Endometrium (tissue), 2 donors: ENCODE results near the gene FBN2.
"Not testable (repeated sequence)": the region's sequence is repeated elsewhere in the genome, so short reads cannot be mapped to it uniquely, and the experiment has no call there.

Experiments used
- FAIRE-seq: peaks from 2 replicates; lab custom pipeline; 2012; peaks lifted over from hg19 to GRCh38; lab: Jason Lieb, UNC
- donor health status: control.
- donor health status: control.

FBN2 gene

DNA sequence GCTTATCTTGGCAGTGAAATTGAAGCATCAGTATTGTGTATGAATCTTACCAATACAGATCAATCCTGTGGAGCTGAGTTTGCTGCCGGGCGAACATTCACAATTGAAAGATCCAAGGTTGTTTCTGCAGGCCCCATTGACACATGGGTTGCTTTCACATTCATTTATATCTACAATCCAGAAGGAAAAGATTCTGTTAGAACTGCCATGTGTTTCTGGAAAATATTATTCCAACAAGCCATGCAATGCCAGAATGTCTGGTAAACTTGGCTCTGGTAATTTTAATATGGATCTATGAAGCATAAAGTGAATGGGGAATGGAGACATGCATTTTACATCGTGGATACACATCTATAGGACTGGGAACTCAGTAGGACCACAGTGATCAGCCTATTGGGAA lies 180.8 kb downstream of the FBN2 start:
- no peak for FAIRE-seq

DNA sequence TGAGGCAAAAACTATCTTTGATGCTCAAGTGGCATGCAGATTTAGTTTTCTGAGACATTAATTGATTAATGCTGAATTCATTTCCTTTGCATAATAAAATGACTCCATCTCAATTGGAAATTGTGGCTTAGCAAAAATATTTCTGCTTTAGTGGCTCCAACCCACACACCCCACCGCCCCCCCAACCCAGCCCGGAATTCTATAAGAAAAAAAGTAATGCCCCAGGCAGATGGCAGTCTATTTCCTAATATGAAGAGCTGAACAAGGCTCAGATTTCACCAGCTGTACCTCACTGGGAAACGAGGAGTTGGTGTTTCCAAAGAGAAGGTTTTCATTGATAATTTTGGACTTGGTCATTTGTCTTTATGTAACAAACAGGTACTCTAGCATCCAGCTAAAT lies 182.1 kb downstream of the FBN2 start:
- no peak for FAIRE-seq

DNA sequence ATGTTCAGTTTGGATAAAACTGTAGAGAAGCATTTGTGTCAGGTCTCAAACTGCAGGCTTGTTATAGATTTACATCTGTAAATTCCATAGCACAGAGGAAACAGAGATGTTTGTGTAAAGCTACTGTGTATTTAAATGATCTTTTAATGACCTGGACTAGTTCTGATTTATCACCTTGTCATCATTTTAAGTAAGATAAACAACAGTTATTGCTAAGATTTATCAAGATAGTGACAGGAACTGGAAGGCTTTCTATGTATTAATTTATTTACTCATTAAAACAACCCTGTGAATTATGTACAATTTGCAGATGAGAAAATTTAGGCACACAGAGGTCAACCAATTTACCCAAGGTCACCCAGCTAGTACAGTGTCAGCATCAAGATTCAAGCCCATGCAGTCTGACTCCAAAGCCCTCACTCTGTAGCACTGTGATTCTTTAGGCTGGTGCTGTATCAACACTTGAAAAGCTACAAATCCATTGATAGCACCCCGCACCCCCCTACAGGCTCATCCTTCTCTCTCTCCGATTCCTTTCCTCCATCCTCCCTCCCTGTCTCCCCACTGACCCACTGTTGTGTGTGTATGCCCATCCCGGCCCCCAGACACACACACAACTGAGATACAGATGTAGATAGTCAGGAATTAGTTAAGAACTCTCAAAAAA lies 184.5 kb downstream of the FBN2 start:
- FAIRE-seq, result peak; percentile 23

DNA sequence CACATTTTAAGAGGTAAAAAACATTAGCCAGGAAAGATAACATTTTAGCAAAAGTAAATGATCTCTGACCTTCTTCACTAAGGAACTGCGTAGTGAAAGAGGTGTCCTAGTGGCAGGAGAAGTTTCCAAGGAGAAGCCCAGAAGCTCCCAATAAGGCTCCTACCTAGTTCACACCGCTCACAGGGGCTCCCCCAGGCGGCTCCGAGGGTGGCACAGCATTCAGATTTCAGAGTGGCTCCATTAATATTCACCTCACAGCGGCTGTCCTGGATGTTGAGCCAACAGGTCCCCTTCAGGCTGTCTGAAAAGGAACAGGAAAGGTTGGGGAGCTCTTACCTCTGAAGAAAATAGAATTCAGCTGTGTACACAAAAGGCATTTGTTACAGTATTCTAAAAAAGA lies 187.3 kb downstream of the FBN2 start:
- no peak for FAIRE-seq

DNA sequence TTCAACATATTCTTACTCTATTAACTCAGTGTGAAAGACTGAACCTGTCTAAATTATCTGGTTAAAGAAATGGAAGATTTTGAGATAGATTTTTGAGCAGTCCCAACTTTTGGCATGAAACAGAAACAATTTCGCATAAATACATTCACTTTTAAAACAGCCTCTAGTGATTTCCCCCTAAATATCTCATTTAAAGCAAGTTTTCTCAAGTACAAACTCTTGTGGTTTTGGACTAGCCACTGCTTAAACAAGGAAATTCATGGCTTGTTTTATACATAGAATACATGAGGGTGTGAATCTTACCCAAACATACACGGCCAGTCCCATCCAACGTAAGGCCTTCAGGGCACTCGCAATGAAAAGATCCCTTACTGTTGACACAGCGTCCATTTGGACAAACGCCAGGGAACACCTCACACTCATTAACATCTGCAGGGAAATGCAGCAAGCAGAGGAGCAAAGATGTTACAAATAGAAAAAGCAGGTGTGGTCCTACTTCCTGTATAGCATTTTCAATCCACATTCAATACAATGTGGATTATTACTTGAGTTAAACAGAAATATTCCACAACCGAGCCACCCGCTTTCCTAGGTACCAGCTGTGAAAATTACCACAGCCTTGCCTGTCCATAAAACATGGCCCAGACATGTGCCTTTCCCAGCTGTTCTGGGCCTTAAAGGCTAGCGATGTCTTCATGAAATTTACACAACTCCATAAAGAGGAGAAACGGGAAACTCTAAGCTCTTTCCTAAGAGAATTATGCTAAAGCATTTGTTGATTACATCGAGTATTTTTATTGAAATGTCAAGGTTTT lies 188.8 kb downstream of the FBN2 start:
- no peak for FAIRE-seq

DNA sequence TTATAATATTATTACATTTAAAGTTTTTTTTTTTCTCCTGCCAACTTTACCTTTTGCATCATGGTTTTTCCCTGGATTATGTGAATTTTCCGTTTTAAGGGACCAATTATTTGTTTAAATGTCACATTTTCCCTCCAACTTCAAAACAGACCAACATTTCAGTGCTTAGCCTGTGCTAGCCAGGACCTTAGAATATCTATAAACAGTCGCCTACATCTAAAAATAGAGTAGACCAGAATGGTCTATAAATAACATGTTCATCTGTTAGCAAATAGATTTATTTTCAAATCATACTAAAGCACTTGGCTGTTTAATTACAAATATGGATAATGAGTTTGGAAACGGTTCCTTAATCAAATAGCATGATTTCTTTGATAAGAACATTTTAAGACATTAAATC lies 192.0 kb downstream of the FBN2 start:
- no peak for FAIRE-seq

DNA sequence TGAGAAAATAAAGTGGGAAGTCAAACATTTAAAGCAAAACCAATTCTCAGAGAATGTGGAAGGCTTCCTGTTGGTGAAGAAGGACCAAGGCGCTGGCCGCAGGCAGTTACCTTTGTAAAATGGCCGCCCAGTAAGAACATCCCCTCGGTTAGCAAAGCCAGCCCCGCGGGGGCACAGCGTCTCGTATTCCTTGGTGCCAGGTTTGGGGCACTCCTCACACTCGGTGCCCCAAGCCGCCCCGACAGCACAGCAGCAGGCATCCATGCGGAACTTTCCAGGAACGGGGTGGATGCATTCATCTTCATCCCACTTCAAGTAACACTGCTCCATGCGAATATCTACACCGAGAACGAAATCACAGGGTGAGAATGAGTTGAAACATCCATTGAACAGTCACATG lies 192.8 kb downstream of the FBN2 start:
- FAIRE-seq, result no peak

DNA sequence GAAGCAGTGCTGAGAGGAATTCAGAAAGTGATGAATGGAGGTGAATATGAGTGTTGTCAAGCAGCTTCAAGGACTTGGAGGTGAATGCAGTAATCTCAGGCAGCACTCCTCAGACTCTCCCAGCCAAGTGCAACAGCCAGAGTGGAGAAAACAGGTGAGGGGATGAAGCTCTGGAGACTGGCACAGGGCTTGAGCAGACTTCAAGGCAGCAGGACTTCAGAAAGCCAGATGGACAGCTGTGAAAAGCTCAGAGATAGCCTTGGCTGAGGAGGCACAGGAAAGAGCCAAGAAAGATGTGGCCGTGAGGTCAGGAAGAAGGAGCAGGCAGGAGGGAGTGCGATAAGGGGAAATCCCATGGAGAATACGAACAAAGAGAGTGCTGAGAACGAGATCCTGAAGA lies 194.9 kb downstream of the FBN2 start:
- FAIRE-seq, result no peak

DNA sequence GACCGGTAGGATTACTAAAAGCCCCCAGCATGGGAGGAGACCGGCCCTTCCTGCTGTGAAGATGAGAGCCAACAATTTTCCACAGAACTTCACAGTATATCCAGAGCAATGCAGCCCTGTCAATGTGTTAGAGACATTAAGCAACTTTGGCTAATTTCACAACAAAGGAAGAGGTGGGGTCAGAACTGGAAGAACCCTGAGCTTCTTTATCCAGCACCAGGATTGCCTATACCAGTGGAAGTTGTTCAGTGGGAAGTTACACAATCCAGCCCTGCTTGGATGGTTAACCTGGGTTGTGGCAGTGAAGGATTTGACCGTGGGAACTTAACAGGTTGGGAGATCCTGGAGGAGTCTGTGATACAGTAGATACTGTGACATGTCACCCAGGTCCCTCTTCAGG lies 197.0 kb downstream of the FBN2 start:
- FAIRE-seq, result no peak

DNA sequence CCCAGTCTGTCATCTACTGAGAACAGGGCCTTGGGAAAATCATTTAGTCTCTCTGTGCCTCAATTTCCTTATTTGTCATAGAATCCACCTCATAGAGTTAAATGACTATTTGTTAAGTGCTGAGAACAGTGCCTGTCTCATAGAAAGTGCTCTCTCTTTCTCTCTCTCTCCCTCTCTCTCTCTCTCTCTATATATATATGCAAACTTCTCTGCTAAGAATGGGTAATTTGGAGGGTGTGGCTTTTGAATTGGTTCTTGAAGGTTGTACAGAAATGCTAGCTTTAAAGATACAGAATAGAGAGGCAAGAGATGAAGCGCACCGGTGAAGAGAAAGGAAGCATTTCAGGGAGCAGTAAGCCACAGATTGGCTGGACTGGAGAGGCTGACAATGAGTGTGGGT lies 197.4 kb downstream of the FBN2 start:
- no peak for FAIRE-seq

DNA sequence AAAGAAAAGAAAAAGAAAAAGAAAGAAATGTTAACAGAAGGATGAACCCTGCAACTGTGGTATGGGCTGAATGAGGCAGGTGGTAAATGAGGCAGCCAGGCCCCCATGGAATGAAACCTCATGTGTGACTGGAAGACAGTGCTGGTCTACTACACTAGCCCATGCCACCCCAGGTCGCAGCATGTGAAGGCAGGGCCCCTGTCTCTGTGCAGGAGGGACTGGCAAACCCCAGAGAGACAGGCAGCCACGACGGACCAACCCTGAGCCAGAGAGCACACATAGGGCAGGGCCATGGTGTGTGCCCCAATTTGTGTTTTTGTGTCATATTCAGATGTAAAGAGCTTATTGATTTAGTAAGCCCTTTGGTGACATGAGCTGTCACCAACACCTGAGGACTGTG lies 198.5 kb downstream of the FBN2 start:
- no peak for FAIRE-seq

DNA sequence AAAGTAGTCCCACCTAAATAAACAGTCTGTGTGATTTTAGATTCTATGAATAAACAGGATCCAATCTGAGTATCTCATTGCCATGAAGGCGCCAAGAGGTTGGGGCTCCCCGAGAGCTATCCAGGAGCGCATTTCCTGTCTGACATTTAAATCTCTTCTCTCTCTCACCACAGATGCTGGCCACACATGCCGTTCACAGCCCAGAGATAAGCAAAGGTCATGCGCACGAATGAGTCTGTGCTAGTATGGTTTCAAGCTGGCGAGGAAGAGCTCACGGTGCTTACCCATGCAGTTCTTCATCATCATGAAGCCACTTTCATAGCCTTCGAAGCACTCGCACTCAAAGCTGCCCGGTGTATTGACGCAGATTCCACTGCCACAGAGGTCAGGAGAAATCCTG lies 199.4 kb downstream of the FBN2 start:
- FAIRE-seq, result no peak

DNA sequence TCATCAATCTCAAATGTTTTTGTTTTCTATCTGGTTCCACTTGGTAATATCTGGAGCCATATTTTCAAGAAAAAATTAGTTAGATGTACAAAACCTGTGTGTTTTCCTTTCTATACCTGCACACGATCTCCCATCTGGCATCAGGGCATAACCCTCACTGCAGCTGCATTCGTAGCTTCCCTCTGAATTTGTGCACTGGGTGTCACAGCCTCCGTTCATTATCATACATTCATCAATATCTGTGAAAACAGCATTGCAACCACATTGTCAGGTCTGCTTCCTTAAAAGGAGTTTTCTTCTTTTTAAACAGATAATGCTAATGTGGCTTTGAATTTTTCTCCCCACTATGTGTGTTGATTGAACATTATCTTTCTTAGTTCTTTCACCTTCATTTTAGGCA lies 202.7 kb downstream of the FBN2 start:
- FAIRE-seq, result no peak

DNA sequence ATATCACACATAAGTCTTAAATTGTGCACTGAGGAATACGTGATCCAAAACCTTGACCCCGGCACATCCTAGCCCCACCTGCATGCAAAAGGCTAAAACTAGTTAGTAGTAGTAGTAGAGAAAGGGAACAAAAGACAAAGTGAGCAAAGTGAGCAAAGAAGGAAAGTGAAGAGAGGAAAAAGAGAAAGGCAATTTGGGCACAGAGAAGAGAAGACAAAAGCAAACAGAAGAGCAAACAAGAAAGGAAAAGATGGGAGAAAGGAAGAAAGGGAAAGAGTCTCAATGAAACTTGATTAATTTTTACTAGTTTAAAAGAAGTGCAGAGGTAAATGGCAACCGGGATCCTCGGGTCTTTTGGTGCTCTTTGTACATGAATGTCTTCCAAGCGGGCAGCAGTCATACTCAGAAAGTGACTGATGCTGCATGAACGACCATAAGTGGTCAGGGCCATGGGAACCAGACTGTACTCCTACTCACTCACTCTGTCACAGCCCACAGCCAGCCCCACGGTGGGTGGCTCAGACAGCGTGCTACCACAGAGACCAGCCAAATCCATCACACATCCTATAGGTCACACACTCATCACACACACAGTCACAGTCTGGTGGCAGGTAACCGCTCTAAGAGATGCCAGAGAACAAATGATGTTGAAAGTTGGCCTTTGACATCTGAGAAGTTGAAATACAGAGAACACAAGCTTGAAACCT lies 203.9 kb downstream of the FBN2 start:
- no peak for FAIRE-seq

DNA sequence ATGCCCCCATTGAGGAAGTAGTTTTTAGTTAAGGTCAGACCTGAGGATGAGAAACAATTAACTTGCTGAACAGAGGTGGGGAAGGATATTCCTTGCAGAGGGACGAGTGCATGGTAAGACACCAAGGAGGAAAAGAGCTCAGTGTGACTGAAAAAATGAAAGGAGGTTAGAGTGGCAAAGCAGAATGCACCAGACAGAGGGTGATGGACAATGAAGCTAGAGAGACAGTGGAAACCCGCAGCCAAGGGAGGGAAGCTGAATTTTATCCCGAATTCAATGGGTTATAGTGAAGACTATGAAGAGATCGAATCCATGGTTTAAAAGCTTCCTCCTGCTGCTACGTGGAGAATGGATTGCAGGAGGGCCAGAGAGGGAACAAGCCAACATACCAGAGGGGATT lies 206.8 kb downstream of the FBN2 start:
- FAIRE-seq, result no peak

DNA sequence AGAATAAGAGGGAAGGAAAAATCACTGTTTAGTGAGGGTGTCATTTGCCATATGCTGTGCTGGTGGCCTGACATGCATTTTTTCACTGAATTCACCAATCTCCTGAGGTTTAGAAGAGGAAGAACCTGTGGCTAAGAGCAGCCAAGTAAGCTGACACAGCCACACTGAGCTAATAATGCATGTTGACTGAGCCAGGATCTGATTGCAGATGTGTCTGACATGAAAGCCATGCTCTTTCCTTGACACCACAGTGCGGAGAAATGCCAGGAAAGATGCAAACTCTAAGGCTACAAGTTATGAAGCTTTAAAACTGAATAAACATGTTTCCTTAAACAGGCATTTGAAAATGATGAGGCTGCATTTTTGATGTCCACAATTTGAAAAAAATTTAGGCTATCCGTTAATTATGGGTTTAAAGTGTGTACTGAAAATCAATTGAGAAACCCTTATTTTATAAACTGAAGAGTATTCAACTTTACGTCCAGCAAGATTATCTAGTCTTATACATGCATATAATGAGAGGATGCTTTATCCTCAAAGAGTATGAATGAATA lies 208.6 kb downstream of the FBN2 start:
- no peak for FAIRE-seq

DNA sequence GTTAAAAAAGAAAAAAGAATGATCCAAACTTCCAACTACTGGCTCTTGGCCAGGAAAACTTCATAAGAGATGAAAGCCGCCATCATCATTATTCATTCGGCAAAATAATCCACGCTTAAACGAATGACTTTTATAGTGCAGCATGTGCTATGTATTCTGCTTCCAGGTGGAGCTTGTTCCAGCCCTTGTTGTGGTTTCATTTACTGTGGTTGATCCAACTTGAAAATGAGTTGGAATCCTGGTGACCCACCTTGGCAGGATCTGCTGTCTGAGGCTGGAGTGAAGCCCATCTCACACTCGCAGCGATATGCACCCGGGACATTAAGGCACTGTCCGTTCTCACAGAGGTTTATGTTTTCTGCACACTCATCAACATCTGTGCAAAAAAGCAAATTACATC lies 209.6 kb downstream of the FBN2 start:
- FAIRE-seq, result no peak

DNA sequence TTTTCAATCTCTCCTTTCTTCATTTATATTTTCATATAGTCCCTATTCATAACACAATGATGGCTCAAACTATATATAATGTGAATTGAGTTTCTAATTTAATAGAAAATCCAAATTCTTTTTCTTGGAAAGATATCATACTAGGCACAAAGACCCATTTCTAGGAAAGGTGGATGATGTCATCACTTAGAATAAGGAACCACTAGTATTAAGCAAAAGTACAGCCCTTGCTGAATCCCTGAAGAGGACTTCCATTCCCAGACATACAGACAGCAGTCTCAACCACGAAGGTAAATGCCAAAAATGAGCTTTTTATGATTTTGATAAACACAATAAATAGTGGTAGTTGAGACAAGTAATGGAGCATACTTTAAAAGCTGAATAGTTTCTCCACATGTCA lies 210.0 kb downstream of the FBN2 start:
- no peak for FAIRE-seq

DNA sequence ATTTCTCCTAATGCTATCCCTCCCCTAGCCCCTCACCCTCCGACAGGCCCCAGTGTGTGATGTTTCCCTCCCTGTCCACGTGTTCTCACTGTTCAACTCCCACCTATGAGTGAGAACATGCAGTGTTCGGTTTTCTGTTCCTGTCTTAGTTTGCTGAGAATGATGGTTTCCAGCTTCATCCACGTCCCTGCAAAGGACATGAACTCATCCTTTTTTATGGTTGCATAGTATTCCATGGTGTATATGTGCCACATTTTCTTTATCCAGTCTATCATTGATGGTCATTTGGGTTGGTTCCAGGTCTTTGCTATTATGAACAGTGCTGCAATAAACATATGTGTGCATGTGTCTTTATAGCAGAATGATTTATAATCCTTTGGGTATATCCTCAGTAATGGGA lies 216.6 kb downstream of the FBN2 start:
- FAIRE-seq, result not testable (repeated sequence)

DNA sequence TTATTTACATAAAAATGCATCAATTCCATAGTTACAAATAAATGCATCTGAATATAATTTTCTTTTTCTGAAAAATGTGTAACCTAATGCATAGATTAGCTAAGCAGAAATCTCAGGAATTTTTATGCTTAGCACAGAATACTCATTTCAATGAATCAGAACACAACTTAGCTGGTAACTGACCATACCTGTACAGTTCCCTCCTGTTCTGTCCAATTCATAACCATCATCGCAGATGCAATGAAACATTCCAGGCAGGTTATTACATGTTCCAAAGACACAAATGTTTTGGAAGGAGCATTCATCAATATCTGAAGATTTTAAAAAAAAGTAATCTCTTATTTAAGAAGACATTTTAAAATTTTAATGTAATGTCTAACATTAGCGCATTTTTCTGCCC lies 219.4 kb downstream of the FBN2 start:
- no peak for FAIRE-seq

DNA sequence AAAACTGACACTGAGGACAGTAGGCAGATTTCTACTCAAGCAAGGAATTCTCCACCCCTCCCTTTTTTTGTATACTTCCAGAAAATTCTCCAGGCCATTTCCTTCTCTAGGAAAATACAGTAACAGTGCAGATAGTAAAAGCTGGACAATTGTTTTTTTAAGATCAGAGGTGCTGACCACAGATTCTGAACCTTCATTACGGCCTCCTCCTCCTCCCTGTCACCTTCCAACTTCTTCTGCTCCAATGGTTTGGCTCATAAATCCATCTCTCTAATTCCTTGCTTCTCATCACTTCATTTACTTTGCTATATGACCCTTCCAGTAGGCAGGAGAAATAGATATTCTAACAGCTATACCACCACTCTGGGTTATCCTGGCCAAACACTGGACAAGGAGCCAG lies 220.6 kb downstream of the FBN2 start:
- FAIRE-seq, result no peak

DNA sequence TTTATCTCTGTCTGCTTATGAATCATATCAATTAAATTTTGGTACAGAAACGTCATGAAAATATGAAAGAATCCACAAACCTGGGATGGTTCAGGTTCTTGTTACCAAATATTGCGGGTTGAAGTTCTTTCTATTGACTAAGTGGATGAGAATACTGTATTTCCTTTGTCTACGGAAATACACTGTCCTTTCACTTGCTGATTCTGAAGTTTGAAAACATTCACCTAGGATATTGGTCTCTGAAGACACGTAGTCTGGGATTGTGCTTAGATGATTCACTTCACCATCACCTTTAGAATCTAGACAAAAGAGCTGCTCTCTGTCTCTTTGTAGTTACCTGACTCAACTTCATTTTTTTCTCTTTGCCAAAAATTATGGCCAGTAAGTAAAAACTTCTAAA lies 222.4 kb downstream of the FBN2 start:
- no peak for FAIRE-seq

DNA sequence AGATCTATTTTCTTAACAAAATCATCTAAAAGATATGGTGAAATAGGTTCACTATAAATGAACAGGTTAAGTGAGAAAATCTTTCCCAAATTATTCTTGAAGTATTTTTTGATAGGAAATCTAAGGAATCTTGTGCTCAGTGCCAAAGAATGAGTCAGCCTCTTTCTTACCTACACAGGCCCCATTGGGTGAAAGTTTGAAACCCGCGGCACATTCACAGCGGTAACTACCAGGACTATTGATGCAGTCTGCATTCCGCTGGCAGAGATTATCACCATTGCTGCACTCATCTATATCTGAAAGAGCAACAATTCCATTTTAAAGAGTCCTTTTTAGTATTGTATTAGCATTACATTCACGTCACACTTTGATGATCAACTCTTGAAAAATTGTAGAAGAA lies 232.7 kb downstream of the FBN2 start:
- FAIRE-seq, result no peak
